Heart left ventricle (tissue), 16 donors: ENCODE measurements around the gene RAB11FIP2. TPM values are rescaled to one million over a fixed set of nuclear protein-coding genes. Genes with fewer than 3 reads are reported as not detected.

Experiments
- ATAC-seq, 4 donors: fragments of 200-7000 bp; cut with Tn5 transposase; one replicate each; pipeline ENCODE4 v1.9.1; 2020 to 2022; ENCODE audit warnings: moderate library complexity in 4 of 4, mild to moderate bottlenecking in 3 of 4, moderate number of reproducible peaks in 1 of 4
- DNase-seq, 5 donors: peaks; one replicate each; pipeline ENCODE4 v3.0.0-alpha.2; 2020
- H3K27ac ChIP-seq, 12 donors: fragments of 200-600 bp; sonication (generic) in 4 of 12; one replicate each; pipeline versions ENCODE4 v1.5.0 to v1.8.0; 2016 to 2022; ENCODE audit warnings: mild to moderate bottlenecking in 2 of 12
- H3K27me3 ChIP-seq, 9 donors: fragments of 200-600 bp; sonication (generic) in 2 of 9; one replicate each; pipeline versions ENCODE4 v1.5.1 to v1.8.0; 2016 to 2022; ENCODE audit warnings: mild to moderate bottlenecking in 3 of 9
- H3K36me3 ChIP-seq, 9 donors: fragments of 200-600 bp; sonication (generic) in 2 of 9; one replicate each; pipeline versions ENCODE4 v1.5.0 to v1.8.0; 2018 to 2022; ENCODE audit warnings: mild to moderate bottlenecking in 2 of 9
- H3K4me1 ChIP-seq, 12 donors: fragments of 200-600 bp; sonication (generic) in 4 of 12; one replicate each; pipeline versions ENCODE4 v1.5.0 to v1.8.0; 2016 to 2022; ENCODE audit warnings: mild to moderate bottlenecking in 3 of 12
- H3K4me3 ChIP-seq, 12 donors: fragments of 200-600 bp; sonication (generic) in 4 of 12; one replicate each; pipeline versions ENCODE4 v1.5.0 to v1.8.0; 2017 to 2022; ENCODE audit warnings: mild to moderate bottlenecking in 9 of 12, moderate library complexity in 4 of 12
- H3K9me3 ChIP-seq, 12 donors: fragments of 200-600 bp; sonication (generic) in 4 of 12; one replicate each; pipeline versions ENCODE4 v1.5.0 to v1.8.0; 2016 to 2022; ENCODE audit warnings: mild to moderate bottlenecking in 1 of 12
- CTCF ChIP-seq, 12 donors: fragments of 200-600 bp; sonication (generic) in 4 of 12; IDR thresholded peaks; one replicate each; pipeline versions ENCODE4 v1.5.0 to v1.8.0; 2018 to 2022; ENCODE audit warnings: antibody characterized with exemption in 12 of 12, mild to moderate bottlenecking in 5 of 12
- POLR2A ChIP-seq, 2 donors: fragments of 450-650 bp; IDR thresholded peaks; one replicate each; pipeline ENCODE4 v1.6.1; 2017; ENCODE audit warnings: antibody characterized with exemption in 2 of 2, mild to moderate bottlenecking in 2 of 2, moderate library complexity in 2 of 2
- WGBS, 4 donors: extraction: QIAGEN DNeasy Blood & Tissue Kit in 2 of 4; methylation state at CpG; one replicate each; pipeline versions ENCODE4 v1.1.5 to v1.1.7; 2013 to 2018; 5-methylcytosine and 5-hydroxymethylcytosine counted together
- intact Hi-C, 10 donors: fragments of 100-400 bp; cut with DNase I; formaldehyde crosslinking; loops; one replicate each; pipeline versions ENCODE4 v1.11.1 to v1.14.2; 2022
- long read RNA-seq, 3 donors: library from polyadenylated mRNA; unstranded; transcript quantifications; one replicate each; pipeline ENCODE4 v2.0.0, GENCODE V29; 2020 to 2021
- polyA plus RNA-seq, 2 donors: library from polyadenylated mRNA; stranded (reverse); fragments of 200-250 nt; gene quantifications; one replicate each; pipeline ENCODE4 v1.2.3, GENCODE V29; 2013
- total RNA-seq, 9 donors: library from RNA; depleted of rRNA in 2 of 9; stranded (reverse); fragments of >200 nt in 2 of 9; fragmentation: NEBNext Ultra II Directional in 3 of 9; extraction: Animal tissue kit (Norgen Biotek cat#: 25700) in 3 of 9; gene quantifications; one replicate each; pipeline versions ENCODE4 v1.1.0 to v1.2.4, GENCODE V29; 2016 to 2023
- donor health status: ischemic (EF 13 %, LVEDD 7.1; RV severe dilation, severe dysfunction).
- donor health status: healthy with polysubstance abuse.
- donor health status: DM: no; HTN: yes; CAD: no.
- donor health status: DM: no; HTN: no; CAD: no.
- donor health status: ischemic (EF 25% LVEDD 6.9; RV normal size, moderate dysfunction).
- donor health status: ischemic (EF 25% LVEDD 5.7; RV mildly dilated, moderate dysfunction).
- donor health status: healthy.
- donor health status: DM: yes; HTN: yes; CAD: no.
- donor health status: ischemic (EF 35%, LVEDD 5.7; RV mildly dilated, moderate dysfunction).
- donor health status: nonischemic (EF 11% LVEDD 7.7; RV severe dilation, severe dysfunction).
- donor health status: DM: yes; HTN: yes; CAD: no.
- donor health status: PGD.
- donor health status: ischemic (EF 29% LVEDD 5.4; RV normal size, mild dysfunction).
- donor health status: nonischemic (EF 23%, LVEDD 6.1; RV moderate dilation, normal function).

RAB11FIP2 gene
- total RNA-seq (10 to 100 TPM in 8 of 9 donors, 1 to 10 TPM in 1; 8.8 to 20.3 (median 13.0) TPM), polyA plus RNA-seq (1 to 10 TPM; 1.6 to 5.5 TPM)
- long read RNA-seq, donor 1, full-length matches to known transcripts, result 4 of 24 reads
- long read RNA-seq, donor 1, partial matches to known transcripts, result 20 of 24 reads
- long read RNA-seq, donor 1, other reads (novel, unspliced or antisense), result 0 of 24 reads
- long read RNA-seq, donor 2, partial matches to known transcripts, result 1 of 1 reads
- long read RNA-seq, donor 2, other reads (novel, unspliced or antisense), result 0 of 1 reads
- long read RNA-seq, donor 3, full-length matches to known transcripts, result 4 of 18 reads
- long read RNA-seq, donor 3, partial matches to known transcripts, result 12 of 18 reads
- long read RNA-seq, donor 3, other reads (novel, unspliced or antisense), result 2 of 18 reads

GRCh38 chr10:118046395-118047156 lies at the start of gene RAB11FIP2:
Gene RAB11FIP2 (minus strand): TSS chr10:118046941. CDS start chr10:118046163, 778 bp downstream.
- Histone ChIP-seq H3K36me3 (no peaks in the 10 kb centered on the region), H3K4me3 (peak within 1 kb of the TSS; percentile 69 to 97 (median 90)), H3K9me3 (no peaks in the 10 kb centered on the region), H3K4me1 (peaks cover 3 to 48% (median 40%) of the 10 kb centered on the region in 12 donors), H3K27ac (peak within 1 kb of the TSS; percentile 68 to 95 (median 94)), H3K27me3 (no peaks in the 10 kb centered on the region)
- TF ChIP-seq CTCF (IDR thresholded peaks at IDR 0.05) (peak in 7 of 12 donors; percentile 16 to 43 (median 33)), POLR2A (IDR thresholded peaks at IDR 0.05) (peak in 1 of 2 donors; percentile 66)
- DNase-seq, result peak; percentile 96 to 98 (median 98)
- ATAC-seq, result peak; percentile 94 to 98 (median 97)
- 0 to 1% (median 1%) methylated on average over 40 to 83 of the region's 83 CpGs for WGBS, 4 donors
- intact Hi-C loops, result loop anchor here in 1 of 10 donors (10.0 kb wide), 1 partner anchor 288 kb away; no protein-coding TSS in a partner anchor

GRCh38 chr10:118096022-118096421 lies 49.3 kb upstream of the RAB11FIP2 start:
- ATAC-seq (no peak), DNase-seq (no peak)
- intact Hi-C loops, result no loop called here
- Histone ChIP-seq H3K9me3 (no peaks in the 10 kb centered on the region), H3K36me3 (no peaks in the 10 kb centered on the region), H3K4me3 (no peak overlapping the region), H3K27ac (no peak overlapping the region), H3K4me1 (no peaks in the 10 kb centered on the region), H3K27me3 (no peaks in the 10 kb centered on the region)
- TF ChIP-seq CTCF (IDR thresholded peaks at IDR 0.05), result no peak
- TF ChIP-seq POLR2A (IDR thresholded peaks at IDR 0.05), result no peak
- WGBS, 4 donors, result 62 to 89% (median 75%) methylated on average over 1 of the region's 1 CpG

GRCh38 chr10:118092209-118092608 lies 45.5 kb upstream of the RAB11FIP2 start:
- Histone ChIP-seq H3K27me3 (no peaks in the 10 kb centered on the region), H3K27ac (no peak overlapping the region), H3K4me3 (no peak overlapping the region), H3K9me3 (no peaks in the 10 kb centered on the region), H3K36me3 (no peaks in the 10 kb centered on the region), H3K4me1 (no peaks in the 10 kb centered on the region)
- WGBS, 4 donors, result 93 to 96% (median 95%) methylated on average over 1 of the region's 1 CpG
- intact Hi-C loops, result no loop called here
- TF ChIP-seq CTCF (IDR thresholded peaks at IDR 0.05) (no peak), POLR2A (IDR thresholded peaks at IDR 0.05) (no peak)
- ATAC-seq, result no peak
- DNase-seq, result no peak

GRCh38 chr10:118080817-118081216 lies 34.1 kb upstream of the RAB11FIP2 start:
- H3K4me3 ChIP-seq, result no peak overlapping the region
- 70 to 85% (median 78%) methylated on average over 4 of the region's 4 CpGs for whole genome bisulfite sequencing, 4 donors
- no peaks in the 10 kb centered on the region for H3K27me3 ChIP-seq
- DNase-seq (no peak), ATAC-seq (no peak)
- H3K36me3 ChIP-seq, result no peaks in the 10 kb centered on the region
- TF ChIP-seq CTCF (IDR thresholded peaks at IDR 0.05) (no peak), POLR2A (IDR thresholded peaks at IDR 0.05) (no peak)
- no peak overlapping the region for H3K27ac ChIP-seq
- peaks cover 0 to 6% (median 0%) of the 10 kb centered on the region in 12 donors for H3K9me3 ChIP-seq
- intact Hi-C loops, result no loop called here
- H3K4me1 ChIP-seq, result no peaks in the 10 kb centered on the region
